ENCODE data around the gene MSANTD7.
A peak's percentile ranks its signal among the peaks of the same experiment; 100 is the strongest.
"Not testable (repeated sequence)": the region's sequence is repeated elsewhere in the genome, so short reads cannot be mapped to it uniquely, and the experiment has no call there.

Gene MSANTD7

GRCh38 chr10:14838582-14839304 lies 637 bp downstream of the MSANTD7 start:
- no peak for DNase-seq

- DNase-seq: no peak
Observed at GRCh38 chr10:14839305-14839695, 1.2 kb downstream of the MSANTD7 start.

- DNase-seq: no peak
Observed at GRCh38 chr10:14840178-14840577, 2.1 kb downstream of the MSANTD7 start.

- no peak for DNase-seq
Observed at GRCh38 chr10:14843327-14843988, 5.4 kb downstream of the MSANTD7 start.

- no peak for DNase-seq
Observed at GRCh38 chr10:14844948-14845347, 6.8 kb downstream of the MSANTD7 start.

GRCh38 chr10:14852236-14852635 lies 14.1 kb downstream of the MSANTD7 start:
- no peak for DNase-seq

- DNase-seq: no peak
Observed at GRCh38 chr10:14855453-14855852, 17.3 kb downstream of the MSANTD7 start.

GRCh38 chr10:14858338-14858960 lies 20.3 kb downstream of the MSANTD7 start:
- DNase-seq: no peak

- no peak for DNase-seq
Observed at GRCh38 chr10:14859043-14859442, 20.9 kb downstream of the MSANTD7 start.

GRCh38 chr10:14859775-14860174 lies 21.7 kb downstream of the MSANTD7 start:
- DNase-seq: no peak

GRCh38 chr10:14860791-14861190 lies 22.7 kb downstream of the MSANTD7 start:
- DNase-seq: no peak

- DNase-seq: not testable (repeated sequence)
Observed at GRCh38 chr10:14864466-14864865, 26.4 kb downstream of the MSANTD7 start.

GRCh38 chr10:14864871-14865270 lies 26.8 kb downstream of the MSANTD7 start:
- DNase-seq: not testable (repeated sequence)

GRCh38 chr10:14873090-14873760 lies 35.1 kb downstream of the MSANTD7 start:
- DNase-seq: no peak

GRCh38 chr10:14875941-14876340 lies 37.8 kb downstream of the MSANTD7 start:
- DNase-seq: no peak

GRCh38 chr10:14876764-14877163 lies 38.7 kb downstream of the MSANTD7 start:
- no peak for DNase-seq

- DNase-seq: peak; percentile 76
Observed at GRCh38 chr10:14878266-14879123, 40.4 kb downstream of the MSANTD7 start, which contains the start of gene SUV39H2. TSS of gene SUV39H2 (plus strand) at chr10:14878866. CDS start at chr10:14878889, 23 bp downstream.

GRCh38 chr10:14879124-14879927 lies 41.2 kb downstream of the MSANTD7 start:
- DNase-seq: no peak

GRCh38 chr10:14879928-14880193 lies 41.8 kb downstream of the MSANTD7 start:
- no peak for DNase-seq

- no peak for DNase-seq
Observed at GRCh38 chr10:14880229-14880628, 42.1 kb downstream of the MSANTD7 start.

GRCh38 chr10:14884082-14884481 lies 46.0 kb downstream of the MSANTD7 start:
- DNase-seq: no peak
